ENCODE results near the gene POT1. TPM values are rescaled to one million over a fixed set of nuclear protein-coding genes. Genes with fewer than 3 reads are reported as not detected.

POT1 gene
- total and polyA plus RNA-seq, 2 of the 4 experiments (the other 2 are of a cell fraction) = 12.7 to 28.5 TPM

- no TSS peak for BruUV-seq (replicated peaks)
- Histone ChIP-seq H2BK120ac (ENCODE audit: low read depth, low read length) (no peak overlapping the region), H3K56ac (ENCODE audit: extremely low read depth, insufficient read depth, low read length) (no peak overlapping the region), H3K4me2 (ENCODE audit: low read depth, low read length) (no peak overlapping the region), H4K5ac (ENCODE audit: low read depth, low read length) (no peak overlapping the region), H4K91ac (ENCODE audit: insufficient read depth, low read depth, low read length) (no peak overlapping the region), H4K8ac (ENCODE audit: low read depth in 2 of 2, low read length in 2 of 2) (no peak overlapping the region), H4K20me1 (ENCODE audit: insufficient read depth, low read length) (no peaks in the 10 kb centered on the region), H2BK20ac (ENCODE audit: low read depth, low read length) (no peak overlapping the region), H3K27me3 (ENCODE audit: control insufficient read depth, insufficient read depth, low read length) (no peaks in the 10 kb centered on the region), H2BK5ac (ENCODE audit: low read depth, low read length, poor library complexity, severe bottlenecking) (no peak overlapping the region), H3K14ac (replicated peaks; ENCODE audit: low read depth, low read length) (no peak overlapping the region), H2AK9ac (replicated peaks; ENCODE audit: low read depth, low read length, poor library complexity) (no peak overlapping the region), H3K9ac (ENCODE audit: low read depth, low read length) (no peak overlapping the region), H3K79me1 (ENCODE audit: low read depth in 1 of 2, low read length in 2 of 2) (no peaks in the 10 kb centered on the region), H2AFZ (replicated peaks; ENCODE audit: low read length, poor library complexity) (no peak overlapping the region), H2BK15ac (ENCODE audit: low read depth, low read length) (no peak overlapping the region), H3K9me3 (ENCODE audit: control insufficient read depth, insufficient read depth, low read length) (no peaks in the 10 kb centered on the region), H3K9me1 (ENCODE audit: insufficient read depth, low read length) (peaks cover 3% of the 10 kb centered on the region), H3K4me3 (ENCODE audit: insufficient read depth, low read depth, low read length) (no peak overlapping the region), H3K27ac (ENCODE audit: insufficient read depth, low read length) (no peak overlapping the region), H3K18ac (ENCODE audit: low read depth, low read length) (no peak overlapping the region), H3K36me3 (ENCODE audit: control insufficient read depth, insufficient read depth, low read length) (no peaks in the 10 kb centered on the region), H3K4me1 (ENCODE audit: control insufficient read depth, insufficient read depth, low read length) (peaks cover 3% of the 10 kb centered on the region; the same call in 1 of the 2 replicates), H3K4ac (ENCODE audit: low read depth, low read length) (no peak overlapping the region), H2AK5ac (ENCODE audit: low read depth, low read length) (no peak overlapping the region), H3K23ac (ENCODE audit: low read depth, low read length) (no peak overlapping the region)
- ATAC-seq (ENCODE audit: low read depth) (no peak), DNase-seq (no peak)
- TF ChIP-seq MXI1 (IDR thresholded peaks at IDR 0.05; ENCODE audit: borderline replicate concordance, low read depth, low read length) (no peak), USF2 (IDR thresholded peaks at IDR 0.05; ENCODE audit: low read depth, low read length) (no peak), FOS (IDR thresholded peaks at IDR 0.05; ENCODE audit: low read depth, low read length) (no peak), CTCF (conservative IDR thresholded peaks at IDR 0.05; ENCODE audit: low read depth, low read length) (no peak), CHD1 (IDR thresholded peaks at IDR 0.05; ENCODE audit: low read depth, low read length) (no peak), RFX5 (IDR thresholded peaks at IDR 0.05; ENCODE audit: low read depth, low read length) (no peak), NFE2L2 (IDR thresholded peaks at IDR 0.05; ENCODE audit: low read depth, low read length) (no peak), BHLHE40 (IDR thresholded peaks at IDR 0.05; ENCODE audit: low read depth, low read length) (no peak), RAD21 (IDR thresholded peaks at IDR 0.05; ENCODE audit: low read length) (no peak), POLR2A (IDR thresholded peaks at IDR 0.05; ENCODE audit: low read depth, low read length) (no peak), ELK1 (IDR thresholded peaks at IDR 0.05; ENCODE audit: borderline replicate concordance, low read depth, low read length) (no peak), MAZ (IDR thresholded peaks at IDR 0.05; ENCODE audit: borderline replicate concordance, low read depth, low read length) (no peak), CEBPB (IDR thresholded peaks at IDR 0.05; ENCODE audit: low read depth, low read length) (no peak), RCOR1 (IDR thresholded peaks at IDR 0.05; ENCODE audit: insufficient replicate concordance, low read length) (no peak), SMC3 (IDR thresholded peaks at IDR 0.05; ENCODE audit: low read depth, low read length) (no peak)
- no CpG with 5 or more reads among the region's 1 CpG for WGBS, 2 experiments (ENCODE audit: extremely low coverage in 2 of 2, insufficient read length in 1 of 2)
- ChIA-PET POLR2A (ENCODE audit: unreplicated experiment) (no interaction called here), CTCF (no interaction called here)
- in situ Hi-C loops (cut with MboI; ENCODE audit: low sequenced_read_pairs) = loop anchor here (5.0 kb wide), 1 partner anchor 628 kb away; no protein-coding TSS in a partner anchor
- intact Hi-C loops (cut with micrococcal nuclease) = no loop called here
- dilution Hi-C loops (cut with HindIII; ENCODE audit: low sequenced_read_pairs, unreplicated experiment) = no loop called here
Observed at GRCh38 chr7:124780608-124781007, 149.0 kb downstream of the POT1 start.

Data from IMR-90 (cell line).